Limb (tissue), 2 donors: ENCODE measurements around the gene LRRTM4.

Source experiments
- DNase-seq, 2 donors: peaks; one replicate each; pipeline ENCODE4 v3.0.0-alpha.2; 2016; ENCODE audit errors: extremely low spot score in 2 of 2

LRRTM4 gene

GRCh38 chr2:77521931-77522470, at the start of gene LRRTM4:
LRRTM4 (minus strand) TSS chr2:77522376.
- DNase-seq, result peak; percentile 46 to 52

GRCh38 chr2:77571545-77571944, 49.4 kb upstream of the LRRTM4 start:
- DNase-seq, result no peak

- no peak for DNase-seq
These were observed 45.5 kb upstream of the LRRTM4 start for GRCh38 chr2:77567723-77568122.

GRCh38 chr2:77566582-77566981, 44.4 kb upstream of the LRRTM4 start:
- no peak for DNase-seq

- DNase-seq, result no peak
These were observed 44.0 kb upstream of the LRRTM4 start for GRCh38 chr2:77566131-77566530.

GRCh38 chr2:77552956-77553355, 30.8 kb upstream of the LRRTM4 start:
- peak in 1 of 2 donors; percentile 21 for DNase-seq

GRCh38 chr2:77538031-77538430, 15.9 kb upstream of the LRRTM4 start:
- no peak for DNase-seq

- no peak for DNase-seq
These were observed 712 bp upstream of the LRRTM4 start for GRCh38 chr2:77522888-77523287.

- DNase-seq, result no peak
These were observed 656 bp downstream of the LRRTM4 start for GRCh38 chr2:77521548-77521891.

GRCh38 chr2:77520641-77521547, 1.3 kb downstream of the LRRTM4 start:
- no peak for DNase-seq

- no peak for DNase-seq
These were observed 2.2 kb downstream of the LRRTM4 start for GRCh38 chr2:77519888-77520506.

- DNase-seq, result no peak
These were observed 2.9 kb downstream of the LRRTM4 start for GRCh38 chr2:77519164-77519887.

GRCh38 chr2:77518311-77518710, 3.9 kb downstream of the LRRTM4 start:
- no peak for DNase-seq

- DNase-seq, result no peak
These were observed 9.0 kb downstream of the LRRTM4 start for GRCh38 chr2:77513191-77513590.

GRCh38 chr2:77512507-77512906, 9.7 kb downstream of the LRRTM4 start:
- DNase-seq, result no peak

- DNase-seq, result no peak
These were observed 13.7 kb downstream of the LRRTM4 start for GRCh38 chr2:77508511-77508910.

- no peak for DNase-seq
These were observed 14.5 kb downstream of the LRRTM4 start for GRCh38 chr2:77507657-77508056.

GRCh38 chr2:77488141-77488540, 34.0 kb downstream of the LRRTM4 start:
- no peak for DNase-seq

GRCh38 chr2:77487074-77487803, 34.9 kb downstream of the LRRTM4 start:
- DNase-seq, result no peak

GRCh38 chr2:77484026-77484425, 38.1 kb downstream of the LRRTM4 start:
- no peak for DNase-seq

GRCh38 chr2:77479895-77480294, 42.3 kb downstream of the LRRTM4 start:
- DNase-seq, result no peak
